ENCODE measurements around the gene ZNF280B. TPM values are rescaled to one million over a fixed set of nuclear protein-coding genes. Genes with fewer than 3 reads are reported as not detected.
"Not testable (repeated sequence)": the region's sequence is repeated elsewhere in the genome, so short reads cannot be mapped to it uniquely, and the experiment has no call there.

ZNF280B gene
- total and polyA plus RNA-seq, 5 donors: 0.59 to 1.7 (median 1.4) TPM

DNA sequence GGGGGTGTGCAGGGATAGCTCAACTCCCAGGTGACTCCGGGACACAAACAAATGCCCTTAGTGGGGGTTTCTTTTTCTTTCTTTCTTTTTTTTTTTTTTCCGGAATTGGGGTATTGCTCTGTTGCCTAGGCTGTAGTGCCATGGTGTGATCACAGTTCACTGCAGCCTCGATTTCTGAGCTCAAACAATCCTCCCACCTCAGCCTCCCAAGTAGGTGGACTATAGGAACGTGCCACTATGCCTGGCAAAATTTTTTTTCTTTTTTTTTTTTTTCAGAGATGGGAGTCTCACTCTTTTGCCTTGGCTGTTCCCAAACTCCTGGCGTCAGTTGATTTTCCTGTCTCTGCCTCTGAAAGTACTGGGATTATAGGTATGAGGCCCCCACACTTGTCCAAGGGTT, 25.3 kb upstream of the ZNF280B start:
- Histone ChIP-seq H3K9me3 (ENCODE audit: control insufficient read depth, low read length) (no peaks in the 10 kb centered on the region), H3K4me1 (ENCODE audit: control insufficient read depth, insufficient read depth, low read length) (no peaks in the 10 kb centered on the region), H3K27ac (ENCODE audit: low read length) (no peak overlapping the region), H3K4me3 (ENCODE audit: low read length) (no peak overlapping the region), H3K27me3 (ENCODE audit: control insufficient read depth, insufficient read depth) (no peaks in the 10 kb centered on the region)
- no peak for ATAC-seq
- 69% methylated on average over 5 of the region's 5 CpGs for WGBS
- no peak for DNase-seq
- intact Hi-C loops (cut with DNase I): no loop called here

DNA sequence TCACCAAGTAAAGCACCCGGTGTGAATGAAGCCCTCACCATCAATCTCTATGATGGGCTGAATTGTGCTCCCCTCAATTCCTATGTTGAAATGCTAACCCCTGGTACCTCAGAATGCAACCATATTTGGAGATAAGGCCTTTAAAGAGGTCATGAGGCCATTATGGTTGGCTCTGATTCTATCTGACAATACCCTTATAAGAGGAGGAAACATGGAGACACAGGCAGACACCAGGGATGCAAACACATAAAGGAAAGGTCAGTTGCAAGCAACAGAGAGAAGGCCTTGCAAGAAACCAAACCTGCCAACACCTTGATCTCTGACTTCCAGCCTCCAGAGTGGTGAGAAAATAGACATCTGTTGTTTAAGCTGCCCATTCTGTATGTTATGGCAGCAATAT, 24.9 kb upstream of the ZNF280B start:
- Histone ChIP-seq H3K4me1 (ENCODE audit: control insufficient read depth, insufficient read depth, low read length) (no peaks in the 10 kb centered on the region), H3K27me3 (ENCODE audit: control insufficient read depth, insufficient read depth) (no peaks in the 10 kb centered on the region), H3K9me3 (ENCODE audit: control insufficient read depth, low read length) (no peaks in the 10 kb centered on the region), H3K27ac (ENCODE audit: low read length) (no peak overlapping the region), H3K4me3 (ENCODE audit: low read length) (no peak overlapping the region)
- DNase-seq: no peak
- 97% methylated on average over 1 of the region's 1 CpG for WGBS
- no peak for ATAC-seq
- intact Hi-C loops (cut with DNase I): no loop called here

DNA sequence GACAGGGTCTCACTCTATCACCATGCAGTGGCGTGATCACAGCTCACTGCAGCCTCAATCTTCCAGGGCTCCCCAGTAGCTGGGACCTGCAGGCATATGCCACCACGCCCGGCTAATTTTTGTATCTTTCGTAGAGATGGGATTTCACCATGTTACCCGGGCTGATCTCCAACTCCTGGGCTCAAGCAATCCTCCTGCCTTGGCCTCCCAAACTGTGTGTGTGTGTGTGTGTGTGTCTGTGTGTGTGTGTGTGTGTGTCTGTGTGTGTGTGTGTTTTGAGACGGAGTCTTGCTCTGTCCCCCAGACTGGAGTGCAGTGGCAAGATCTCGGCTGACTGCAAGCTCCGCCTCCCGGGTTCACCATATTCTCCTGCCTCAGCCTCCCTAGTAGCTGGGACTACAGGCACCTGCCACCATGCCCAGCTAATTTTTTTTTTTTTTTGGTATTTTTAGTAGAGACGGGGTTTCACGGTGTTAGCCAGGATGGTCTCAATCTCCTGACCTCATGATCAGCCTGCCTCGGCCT, 24.1 kb upstream of the ZNF280B start:
- H3K27ac ChIP-seq (ENCODE audit: low read length); H3K9me3 ChIP-seq (ENCODE audit: control insufficient read depth, low read length); H3K27me3 ChIP-seq (ENCODE audit: control insufficient read depth, insufficient read depth); intact Hi-C loops (cut with DNase I); H3K4me1 ChIP-seq (ENCODE audit: control insufficient read depth, insufficient read depth, low read length); ATAC-seq; DNase-seq; H3K4me3 ChIP-seq (ENCODE audit: low read length): not testable (repeated sequence)
- WGBS: 86% methylated on average over 12 of the region's 12 CpGs

DNA sequence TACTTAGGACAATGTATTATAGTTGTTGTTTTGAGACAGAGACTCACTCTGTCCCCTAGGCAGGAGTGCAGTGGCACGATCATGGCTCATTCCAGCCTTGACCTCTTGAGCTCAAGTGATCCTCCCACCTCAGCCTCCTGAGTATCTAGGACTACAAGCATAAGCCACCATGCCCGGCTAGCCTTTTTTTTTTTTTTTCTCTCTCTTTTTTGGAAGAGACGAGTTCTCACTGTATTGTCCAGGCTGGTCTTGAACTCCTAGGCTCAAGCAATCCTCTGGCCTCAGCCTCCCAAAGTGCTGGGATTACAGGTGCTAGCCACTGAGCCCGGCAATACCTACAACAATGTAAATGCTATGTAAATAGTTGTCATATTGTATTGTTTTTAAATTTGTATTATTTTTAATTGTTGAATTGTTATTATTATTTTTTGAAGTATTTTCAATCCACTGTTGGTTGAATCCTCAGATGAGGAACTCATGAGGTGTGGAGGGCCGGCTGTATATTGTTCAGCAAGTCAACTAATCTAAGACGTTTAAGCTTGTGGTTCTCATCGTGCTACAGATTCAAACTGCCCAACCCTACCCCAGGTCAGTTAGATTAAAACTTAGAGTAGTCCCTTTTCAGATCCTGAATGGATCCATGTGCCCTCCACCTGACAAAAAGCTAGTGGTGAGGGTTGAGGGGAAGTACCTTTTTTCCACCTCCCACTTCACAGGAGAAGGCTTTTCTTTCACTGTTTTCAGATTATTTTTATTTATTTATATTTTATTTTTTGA, 23.4 kb upstream of the ZNF280B start:
- no peak for DNase-seq
- Histone ChIP-seq H3K27me3 (ENCODE audit: control insufficient read depth, insufficient read depth) (no peaks in the 10 kb centered on the region), H3K4me1 (ENCODE audit: control insufficient read depth, insufficient read depth, low read length) (no peaks in the 10 kb centered on the region), H3K9me3 (ENCODE audit: control insufficient read depth, low read length) (no peaks in the 10 kb centered on the region), H3K27ac (ENCODE audit: low read length) (no peak overlapping the region), H3K4me3 (ENCODE audit: low read length) (no peak overlapping the region)
- ATAC-seq: no peak
- 82% methylated on average over 7 of the region's 7 CpGs for WGBS
- intact Hi-C loops (cut with DNase I): no loop called here

DNA sequence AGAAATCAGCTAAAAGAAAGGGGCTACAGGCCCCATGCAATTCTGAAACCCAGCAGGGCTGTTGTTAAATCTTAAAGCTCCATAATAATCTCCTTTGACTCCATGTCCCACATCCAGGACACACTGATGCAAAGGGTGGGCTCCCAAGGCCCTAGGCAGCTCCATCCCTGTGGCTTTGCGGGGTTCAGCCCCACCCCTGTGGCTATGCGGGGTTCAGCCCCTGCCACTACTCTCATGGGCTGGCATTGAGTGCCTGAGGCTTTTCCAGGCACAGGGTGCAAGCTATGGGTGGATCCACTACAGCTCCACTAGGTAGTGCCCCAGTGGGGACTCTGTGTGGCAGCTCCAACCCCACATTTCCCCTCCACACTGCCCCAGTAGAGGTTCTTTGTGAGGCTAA, 20.2 kb upstream of the ZNF280B start:
- intact Hi-C loops (cut with DNase I): no loop called here
- H3K27me3 ChIP-seq (ENCODE audit: control insufficient read depth, insufficient read depth): no peaks in the 10 kb centered on the region
- WGBS: 83% methylated on average over 2 of the region's 2 CpGs

DNA sequence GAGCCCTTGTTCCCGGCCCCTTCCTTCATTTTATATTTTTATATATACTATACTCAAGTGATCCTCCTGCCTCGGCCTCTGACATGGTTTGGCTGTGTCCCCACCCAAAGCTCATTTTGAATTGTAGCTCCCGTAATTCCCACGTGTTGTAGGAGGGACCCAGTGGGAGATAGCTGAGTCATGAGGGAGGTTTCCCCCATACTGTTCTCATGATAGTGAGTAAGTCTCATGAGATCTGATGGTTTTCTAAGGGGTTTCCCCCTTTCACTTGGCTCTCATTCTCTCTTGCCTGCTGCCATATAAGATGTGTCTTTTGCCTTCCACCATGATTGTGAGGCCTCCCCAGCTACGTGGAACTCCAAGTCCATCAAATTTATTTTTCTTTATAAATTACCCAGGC, 18.8 kb upstream of the ZNF280B start:
- Histone ChIP-seq H3K4me3 (ENCODE audit: low read length) (no peak overlapping the region), H3K27me3 (ENCODE audit: control insufficient read depth, insufficient read depth) (no peaks in the 10 kb centered on the region), H3K27ac (ENCODE audit: low read length) (no peak overlapping the region), H3K4me1 (ENCODE audit: control insufficient read depth, insufficient read depth, low read length) (no peaks in the 10 kb centered on the region), H3K9me3 (ENCODE audit: control insufficient read depth, low read length) (no peaks in the 10 kb centered on the region)
- intact Hi-C loops (cut with DNase I): no loop called here
- WGBS: 83% methylated on average over 5 of the region's 5 CpGs
- no peak for ATAC-seq
- no peak for DNase-seq

More for the DNA sequence above, 20.2 kb upstream of the ZNF280B start:
- Histone ChIP-seq H3K9me3 (ENCODE audit: control insufficient read depth, low read length) (no peaks in the 10 kb centered on the region), H3K4me3 (ENCODE audit: low read length) (no peak overlapping the region), H3K27ac (ENCODE audit: low read length) (no peak overlapping the region), H3K4me1 (ENCODE audit: control insufficient read depth, insufficient read depth, low read length) (no peaks in the 10 kb centered on the region)
- DNase-seq: no peak
- ATAC-seq: no peak

DNA sequence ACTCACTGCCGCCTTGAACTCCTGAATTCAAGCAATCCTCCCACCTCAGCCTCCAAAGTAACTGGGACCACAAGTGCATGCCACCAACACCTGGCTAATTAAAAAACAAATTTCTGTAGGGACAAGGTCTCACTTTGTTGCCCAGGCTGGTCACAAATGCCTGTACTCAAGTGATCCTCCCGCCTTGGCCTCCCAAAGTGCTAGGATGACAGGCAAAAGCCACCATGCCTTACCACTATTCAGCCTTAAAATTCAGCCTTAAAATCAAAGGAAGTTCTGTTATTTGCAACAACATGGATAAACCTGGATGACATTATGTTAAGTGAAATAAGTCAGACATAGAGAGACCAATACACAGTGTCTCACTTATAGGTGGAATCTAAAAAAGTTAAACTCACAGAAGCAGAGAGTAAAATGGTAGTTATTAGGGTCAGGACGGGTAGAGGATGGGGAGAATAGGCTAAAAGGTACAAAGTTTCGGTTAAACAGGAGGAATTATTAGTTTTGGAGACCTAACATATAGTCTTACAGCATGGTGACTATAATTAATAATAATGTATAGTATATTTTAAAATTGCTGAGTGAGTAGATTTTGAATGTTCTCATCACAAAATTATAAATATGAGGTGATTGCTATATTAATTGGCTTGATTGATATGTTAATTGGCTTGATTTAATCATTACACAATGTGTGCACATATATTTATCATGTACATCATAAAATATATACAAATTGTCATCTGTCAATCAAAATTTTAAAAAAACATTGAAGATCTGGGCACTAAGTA, 17.8 kb upstream of the ZNF280B start:
- DNase-seq: no peak
- Histone ChIP-seq H3K27ac (ENCODE audit: low read length) (no peak overlapping the region), H3K9me3 (ENCODE audit: control insufficient read depth, low read length) (no peaks in the 10 kb centered on the region), H3K27me3 (ENCODE audit: control insufficient read depth, insufficient read depth) (no peaks in the 10 kb centered on the region), H3K4me1 (ENCODE audit: control insufficient read depth, insufficient read depth, low read length) (no peaks in the 10 kb centered on the region), H3K4me3 (ENCODE audit: low read length) (no peak overlapping the region)
- ATAC-seq: no peak
- WGBS: 76% methylated on average over 4 of the region's 4 CpGs
- intact Hi-C loops (cut with DNase I): no loop called here

DNA sequence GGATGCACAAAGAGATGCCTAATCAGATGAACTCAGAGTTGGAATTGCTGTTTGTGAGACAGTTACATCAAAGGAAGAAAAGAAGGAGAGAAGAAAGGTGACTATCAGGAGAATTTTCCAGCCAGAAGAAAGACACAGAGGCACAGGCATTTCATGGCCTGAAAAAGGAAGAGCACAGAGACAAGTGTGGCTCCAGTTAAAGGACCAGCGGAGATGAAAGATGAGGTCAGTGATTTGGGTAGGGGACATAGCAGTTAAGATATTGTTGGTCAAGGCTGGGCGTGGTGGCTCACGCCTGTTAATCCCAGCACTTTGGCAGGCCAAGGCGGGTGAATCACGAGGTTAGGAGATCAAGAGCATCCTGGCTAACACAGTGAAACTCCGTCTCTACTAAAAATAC, 15.0 kb upstream of the ZNF280B start:
- DNase-seq (no peak), ATAC-seq (no peak)
- Histone ChIP-seq H3K4me1 (ENCODE audit: control insufficient read depth, insufficient read depth, low read length) (no peaks in the 10 kb centered on the region), H3K27me3 (ENCODE audit: control insufficient read depth, insufficient read depth) (no peaks in the 10 kb centered on the region), H3K4me3 (ENCODE audit: low read length) (no peak overlapping the region), H3K9me3 (ENCODE audit: control insufficient read depth, low read length) (no peaks in the 10 kb centered on the region), H3K27ac (ENCODE audit: low read length) (no peak overlapping the region)
- 91% methylated on average over 6 of the region's 6 CpGs for WGBS
- intact Hi-C loops (cut with DNase I): no loop called here

DNA sequence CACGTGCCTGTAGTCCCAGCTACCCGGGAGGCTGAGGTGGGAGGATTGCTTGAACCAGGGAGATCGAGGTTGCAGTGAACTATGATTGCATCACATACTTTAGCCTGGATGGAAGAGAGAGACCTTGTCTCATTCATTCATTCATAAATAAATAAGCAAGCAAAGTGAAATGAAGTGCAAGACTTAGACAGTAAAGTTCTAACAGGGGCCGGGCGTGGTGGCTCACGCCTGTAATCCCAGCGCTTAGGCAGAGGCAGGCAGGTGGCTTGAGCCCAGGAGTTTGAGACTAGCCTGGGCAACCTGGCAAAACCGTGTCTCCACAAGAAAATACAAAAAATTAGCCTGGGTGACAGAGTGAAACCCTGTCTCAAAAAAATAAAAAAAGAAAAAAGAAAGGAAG, 13.1 kb upstream of the ZNF280B start:
- H3K27me3 ChIP-seq (ENCODE audit: control insufficient read depth, insufficient read depth): no peaks in the 10 kb centered on the region
- intact Hi-C loops (cut with DNase I): no loop called here
- DNase-seq (no peak), ATAC-seq (no peak)
- no peaks in the 10 kb centered on the region for H3K9me3 ChIP-seq (ENCODE audit: control insufficient read depth, low read length)
- H3K4me3 ChIP-seq (ENCODE audit: low read length): no peak overlapping the region
- no peak overlapping the region for H3K27ac ChIP-seq (ENCODE audit: low read length)
- H3K4me1 ChIP-seq (ENCODE audit: control insufficient read depth, insufficient read depth, low read length): no peaks in the 10 kb centered on the region
- 86% methylated on average over 8 of the region's 8 CpGs for WGBS

DNA sequence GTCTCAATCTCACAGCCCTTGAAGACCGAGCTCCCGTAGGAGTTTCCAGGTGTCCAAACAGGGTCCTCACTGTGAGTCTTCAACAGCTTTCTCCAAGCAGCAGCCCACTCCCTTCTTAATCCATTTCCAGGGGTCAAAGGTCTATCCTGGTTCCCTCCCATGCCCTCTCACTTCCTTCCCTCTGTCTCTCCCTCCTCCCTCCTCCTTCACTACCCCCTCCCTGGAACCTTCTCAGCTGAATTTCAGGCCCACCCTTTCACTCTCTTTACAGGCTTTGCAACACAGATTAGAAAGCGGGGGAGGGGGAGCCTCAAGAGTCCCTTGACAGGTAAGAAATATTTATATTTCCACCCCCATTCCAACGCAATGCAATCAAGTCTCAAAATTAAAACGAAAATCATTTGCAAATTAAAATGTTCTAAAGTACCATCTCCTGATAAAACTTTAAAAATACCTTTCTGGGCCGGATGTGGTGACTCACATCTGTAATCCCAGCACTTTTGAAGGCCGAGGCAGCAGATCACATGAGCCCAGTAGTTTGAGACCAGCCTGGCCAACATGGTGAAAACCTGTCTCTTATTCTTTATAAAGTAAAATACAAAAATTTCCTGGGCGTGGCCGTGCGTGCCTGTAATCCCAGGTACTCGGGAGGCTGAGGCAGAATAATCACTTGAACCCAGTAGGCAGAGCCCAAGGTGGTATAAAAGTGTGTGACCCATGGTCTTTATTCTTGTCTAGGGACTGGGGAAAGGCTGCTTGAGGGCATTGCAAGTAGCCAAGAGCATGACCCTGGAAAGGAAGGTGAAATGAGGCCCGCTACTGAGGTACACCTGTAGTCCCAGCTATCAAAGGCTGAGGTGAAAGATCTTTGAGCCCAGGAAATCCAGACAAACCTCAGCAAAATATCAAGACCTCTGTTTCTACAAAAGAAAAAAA, 12.4 kb upstream of the ZNF280B start:
- WGBS: 78% methylated on average over 12 of the region's 12 CpGs
- DNase-seq (no peak), ATAC-seq (no peak)
- Histone ChIP-seq H3K27ac (ENCODE audit: low read length) (no peak overlapping the region), H3K9me3 (ENCODE audit: control insufficient read depth, low read length) (no peaks in the 10 kb centered on the region), H3K4me3 (ENCODE audit: low read length) (no peak overlapping the region), H3K4me1 (ENCODE audit: control insufficient read depth, insufficient read depth, low read length) (no peaks in the 10 kb centered on the region), H3K27me3 (ENCODE audit: control insufficient read depth, insufficient read depth) (no peaks in the 10 kb centered on the region)
- intact Hi-C loops (cut with DNase I): no loop called here

Measured in right cardiac atrium (tissue), 5 donors.